HG03039 (cell line): ENCODE measurements around the gene EDC4.

Experiments
- ATAC-seq: cut with Tn5 transposase; IDR thresholded peaks from one replicate; pipeline ENCODE4 v1.9.1; 2021; ENCODE audit warnings: mild to moderate bottlenecking, moderate library complexity; ENCODE audit not compliant: unreplicated experiment

The EDC4 gene

DNA sequence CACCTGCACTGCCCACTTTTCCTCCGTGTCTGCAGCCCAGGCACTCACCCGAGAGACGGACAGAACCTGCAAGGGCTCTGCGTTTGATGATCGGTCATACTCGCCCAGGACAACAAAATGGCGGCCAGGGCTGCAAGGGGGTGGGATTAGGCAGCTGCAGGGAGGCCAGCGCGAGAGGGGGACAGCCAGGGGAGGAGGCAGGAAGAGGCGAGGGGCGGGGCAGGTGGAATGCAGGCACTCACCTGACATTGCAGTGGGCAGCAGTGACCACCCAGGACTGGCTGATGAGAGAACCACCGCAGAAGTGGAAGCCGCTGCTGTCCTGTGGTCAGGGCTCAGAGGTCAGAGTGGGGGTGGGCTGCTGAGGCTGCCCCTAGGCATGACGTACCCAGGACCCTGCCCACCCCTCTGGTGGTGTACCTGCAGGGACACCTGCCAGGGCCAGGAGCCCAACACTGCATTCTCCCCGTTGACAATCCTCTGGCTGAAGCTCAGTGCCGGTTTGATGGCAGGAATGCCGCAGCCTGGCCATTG, 57.9 kb downstream of the EDC4 start:
- no peak for ATAC-seq
